ENCODE measurements around the gene RAB39A. TPM values are rescaled to one million over a fixed set of nuclear protein-coding genes. Genes with fewer than 3 reads are reported as not detected.

RAB39A gene
- total and polyA plus RNA-seq, 2 donors (not counting 1 experiment from before 2014, with no cell fraction given) = not detected

- Histone ChIP-seq H3K9ac (ENCODE audit: insufficient read depth, low read length) (no peak overlapping the region), H3K4me2 (ENCODE audit: extremely low read depth, insufficient read depth, low read length) (no peak overlapping the region), H3K27me3 (ENCODE audit: control insufficient read depth, insufficient read depth, low read length) (no peaks in the 10 kb centered on the region), H4K20me1 (ENCODE audit: control insufficient read depth, extremely low read depth, insufficient read depth, low read length) (no peaks in the 10 kb centered on the region), H3K27ac (ENCODE audit: insufficient read depth, low read length) (no peak overlapping the region), H3K79me2 (ENCODE audit: control insufficient read depth, insufficient read depth, low read length) (no peaks in the 10 kb centered on the region), H3K4me3 (replicated peaks in 1 of 4; ENCODE audit: control extremely low read depth in 1 of 4, insufficient read depth in 1 of 4, low read depth in 3 of 4, low read length in 4 of 4) (no peak overlapping the region), H3K4me1 (ENCODE audit: control insufficient read depth, extremely low read depth, insufficient read depth, low read length) (no peaks in the 10 kb centered on the region), H2AFZ (ENCODE audit: low read length) (no peak overlapping the region), H3K36me3 (ENCODE audit: control insufficient read depth, insufficient read depth, low read length) (no peaks in the 10 kb centered on the region), H3K9me3 (ENCODE audit: control insufficient read depth, insufficient read depth, low read depth, low read length) (no peaks in the 10 kb centered on the region)
- DNase-seq (ENCODE audit: low read depth in 2 of 2) = no peak
- TF ChIP-seq CTCF (conservative IDR thresholded peaks at IDR 0.05 in 1 of 2, IDR thresholded peaks at IDR 0.05 in 1 of 2; ENCODE audit: low read depth in 1 of 2, low read length in 2 of 2) (no peak), EZH2 (IDR thresholded peaks at IDR 0.05; ENCODE audit: low read length, missing control alignments) (no peak)
These were observed 74.2 kb downstream of the RAB39A start for GRCh38 chr11:108002476-108002875.

- no peaks in the 10 kb centered on the region for H3K4me1 ChIP-seq (ENCODE audit: control insufficient read depth, extremely low read depth, insufficient read depth, low read length)
- H3K27ac ChIP-seq (ENCODE audit: insufficient read depth, low read length) = no peak overlapping the region
- no peak overlapping the region for H3K4me2 ChIP-seq (ENCODE audit: extremely low read depth, insufficient read depth, low read length)
- no peak for DNase-seq (ENCODE audit: low read depth in 2 of 2)
- H3K27me3 ChIP-seq (ENCODE audit: control insufficient read depth, insufficient read depth, low read length) = no peaks in the 10 kb centered on the region
- no peaks in the 10 kb centered on the region for H3K9me3 ChIP-seq (ENCODE audit: control insufficient read depth, insufficient read depth, low read depth, low read length)
- H2AFZ ChIP-seq (ENCODE audit: low read length) = no peak overlapping the region
- no peak for TF ChIP-seq CTCF (conservative IDR thresholded peaks at IDR 0.05 in 1 of 2, IDR thresholded peaks at IDR 0.05 in 1 of 2; ENCODE audit: low read depth in 1 of 2, low read length in 2 of 2)
- TF ChIP-seq EZH2 (IDR thresholded peaks at IDR 0.05; ENCODE audit: low read length, missing control alignments) = no peak
- no peaks in the 10 kb centered on the region for H4K20me1 ChIP-seq (ENCODE audit: control insufficient read depth, extremely low read depth, insufficient read depth, low read length)
- H3K9ac ChIP-seq (ENCODE audit: insufficient read depth, low read length) = no peak overlapping the region
- H3K36me3 ChIP-seq (ENCODE audit: control insufficient read depth, insufficient read depth, low read length) = no peaks in the 10 kb centered on the region
- no peak overlapping the region for H3K4me3 ChIP-seq (replicated peaks in 1 of 4; ENCODE audit: control extremely low read depth in 1 of 4, insufficient read depth in 1 of 4, low read depth in 3 of 4, low read length in 4 of 4)
- H3K79me2 ChIP-seq (ENCODE audit: control insufficient read depth, insufficient read depth, low read length) = no peaks in the 10 kb centered on the region
These were observed 75.4 kb downstream of the RAB39A start for GRCh38 chr11:108003623-108004022.

- Histone ChIP-seq H3K27me3 (ENCODE audit: control insufficient read depth, insufficient read depth, low read length) (no peaks in the 10 kb centered on the region), H3K4me1 (ENCODE audit: control insufficient read depth, extremely low read depth, insufficient read depth, low read length) (no peaks in the 10 kb centered on the region), H3K9me3 (ENCODE audit: control insufficient read depth, insufficient read depth, low read depth, low read length) (no peaks in the 10 kb centered on the region), H4K20me1 (ENCODE audit: control insufficient read depth, extremely low read depth, insufficient read depth, low read length) (no peaks in the 10 kb centered on the region), H3K27ac (ENCODE audit: insufficient read depth, low read length) (no peak overlapping the region), H3K36me3 (ENCODE audit: control insufficient read depth, insufficient read depth, low read length) (no peaks in the 10 kb centered on the region), H3K4me3 (replicated peaks in 1 of 4; ENCODE audit: control extremely low read depth in 1 of 4, insufficient read depth in 1 of 4, low read depth in 3 of 4, low read length in 4 of 4) (no peak overlapping the region), H2AFZ (ENCODE audit: low read length) (no peak overlapping the region), H3K4me2 (ENCODE audit: extremely low read depth, insufficient read depth, low read length) (no peak overlapping the region), H3K79me2 (ENCODE audit: control insufficient read depth, insufficient read depth, low read length) (peaks cover 40% of the 10 kb centered on the region), H3K9ac (ENCODE audit: insufficient read depth, low read length) (no peak overlapping the region)
- TF ChIP-seq CTCF (conservative IDR thresholded peaks at IDR 0.05 in 1 of 2, IDR thresholded peaks at IDR 0.05 in 1 of 2; ENCODE audit: low read depth in 1 of 2, low read length in 2 of 2) (no peak), EZH2 (IDR thresholded peaks at IDR 0.05; ENCODE audit: low read length, missing control alignments) (no peak)
- DNase-seq (ENCODE audit: low read depth in 2 of 2) = no peak
These were observed 79.6 kb downstream of the RAB39A start for GRCh38 chr11:108007819-108008218.
